HG02852 (cell line): ENCODE results near the gene SOX30.

ENCODE experiments used
- ATAC-seq: cut with Tn5 transposase; IDR thresholded peaks from one replicate; pipeline ENCODE4 v1.9.1; 2021; ENCODE audit warnings: mild to moderate bottlenecking, moderate library complexity; ENCODE audit not compliant: unreplicated experiment

Gene SOX30

DNA sequence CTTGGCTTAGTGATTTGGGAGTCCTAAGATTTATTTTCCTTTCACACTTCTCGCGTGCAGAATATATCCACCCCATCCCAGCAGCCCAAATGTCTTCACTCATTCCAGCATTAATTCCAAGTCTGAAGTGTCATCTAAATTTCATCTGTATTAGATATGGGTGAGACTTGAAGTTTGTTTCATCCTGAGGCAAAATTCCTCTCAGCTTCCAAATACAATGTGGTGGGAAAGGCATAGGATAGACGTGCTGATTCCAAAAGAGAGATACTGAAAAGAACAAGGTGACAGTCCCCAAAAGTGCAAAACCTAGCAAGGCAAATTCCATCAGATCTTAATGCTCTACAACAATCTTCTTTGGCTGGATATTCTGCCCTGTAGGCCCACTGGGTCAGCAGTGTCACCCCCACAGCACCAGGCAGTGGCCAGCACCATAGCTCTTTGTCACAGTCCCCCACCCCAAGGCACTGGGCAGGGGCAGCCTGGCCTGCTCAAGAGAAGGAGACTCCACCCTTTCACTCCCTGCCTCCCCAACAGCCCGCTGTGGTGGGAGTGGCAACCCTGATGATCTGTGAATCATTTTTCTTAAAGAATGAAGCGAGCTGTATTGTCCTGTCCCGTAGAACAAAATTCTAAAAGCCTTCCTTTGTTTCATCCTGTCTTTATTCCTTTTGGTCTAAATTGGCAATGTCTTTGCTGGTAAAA, 74.0 kb downstream of the SOX30 start:
- ATAC-seq, result no peak

DNA sequence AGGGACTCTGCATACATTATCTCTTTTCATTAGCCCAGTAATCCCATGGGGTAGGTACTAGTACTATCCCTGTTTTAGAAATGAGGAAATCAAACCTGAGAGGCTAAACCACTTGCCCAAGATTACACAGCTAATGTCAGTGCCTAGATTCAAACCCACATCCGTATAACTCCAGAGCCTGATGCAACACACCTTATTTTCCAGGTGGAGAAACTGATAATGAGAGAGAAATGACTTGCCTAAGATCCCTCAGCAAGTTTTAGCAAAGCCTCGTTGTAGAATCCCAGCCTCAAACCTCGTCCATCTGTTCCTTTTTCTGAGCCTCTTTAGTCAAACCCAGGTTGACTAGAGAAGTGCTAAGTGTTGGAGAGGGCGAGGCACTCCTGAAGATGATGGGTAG, 75.6 kb downstream of the SOX30 start:
- no peak for ATAC-seq
